ENCODE results near the gene KIAA1143. TPM values are rescaled to one million over a fixed set of nuclear protein-coding genes. Genes with fewer than 3 reads are reported as not detected.

KIAA1143 gene
- total and polyA plus RNA-seq, 2 experiments from 2014 or later: 49.2 to 63.9 TPM

GRCh38 chr3:44771424-44772098 lies 10.1 kb upstream of the KIAA1143 start:
- Mint-ChIP-seq H3K9me3 (peaks cover 72% of the 10 kb centered on the region), H3K4me3 (no peak overlapping the region), H3K36me3 (ENCODE audit: low read depth) (peaks cover 96% of the 10 kb centered on the region), H3K4me1 (no peaks in the 10 kb centered on the region), H3K27me3 (ENCODE audit: insufficient read depth, low read depth, poor library complexity) (peaks cover 2% of the 10 kb centered on the region), H3K27ac (no peak overlapping the region)
- TF ChIP-seq ZNF331 (CRISPR knock-in tag; IDR thresholded peaks at IDR 0.05; ENCODE audit: low read depth) (no peak), EZH2 (IDR thresholded peaks at IDR 0.05; ENCODE audit: low read depth, unreplicated experiment) (no peak), JUNB (IDR thresholded peaks at IDR 0.05; ENCODE audit: unreplicated experiment) (no peak), CTCF (conservative IDR thresholded peaks at IDR 0.05; ENCODE audit: low read depth in 2 of 2) (no peak), CREB1 (CRISPR knock-in tag; IDR thresholded peaks at IDR 0.05; ENCODE audit: low read depth) (no peak)
- H3K27ac ChIP-seq (ENCODE audit: low read depth): no peak overlapping the region
- H3K4me3 ChIP-seq: no peak overlapping the region; the same call in 1 of the 2 replicates
- peaks cover 60% of the 10 kb centered on the region for H3K36me3 ChIP-seq (ENCODE audit: insufficient read depth)
- H4K20me1 ChIP-seq (replicated peaks; ENCODE audit: insufficient read depth): no peaks in the 10 kb centered on the region; the same call in 1 of the 2 replicates
- no peak for ATAC-seq
- no peaks in the 10 kb centered on the region for H3K4me1 ChIP-seq (ENCODE audit: insufficient read depth)
- no peaks in the 10 kb centered on the region for H3K27me3 ChIP-seq (ENCODE audit: insufficient read depth)
- no peak overlapping the region for H2AFZ ChIP-seq
- no peaks in the 10 kb centered on the region for H3F3A ChIP-seq (replicated peaks; ENCODE audit: low read depth)
- DNase-seq (ENCODE audit: low spot score): no peak
- H3K4me2 ChIP-seq: no peak overlapping the region
- peaks cover 76% of the 10 kb centered on the region for H3K79me2 ChIP-seq (replicated peaks; ENCODE audit: insufficient read depth)
- no peaks in the 10 kb centered on the region for H3K9me2 ChIP-seq (ENCODE audit: insufficient read depth)

GRCh38 chr3:44764248-44764647 lies 2.8 kb upstream of the KIAA1143 start:
- no peaks in the 10 kb centered on the region for H4K20me1 ChIP-seq (replicated peaks; ENCODE audit: insufficient read depth)
- H3K9me2 ChIP-seq (ENCODE audit: insufficient read depth): peaks cover 4% of the 10 kb centered on the region; the same call in 1 of the 2 replicates
- no peak for ATAC-seq
- Mint-ChIP-seq H3K9me3 (peaks cover 63% of the 10 kb centered on the region), H3K4me3 (no peak overlapping the region), H3K4me1 (peaks cover 3% of the 10 kb centered on the region; the same call in 2 of the 3 replicates), H3K36me3 (ENCODE audit: low read depth) (peaks cover 78% of the 10 kb centered on the region), H3K27me3 (ENCODE audit: insufficient read depth, low read depth, poor library complexity) (peaks cover 8% of the 10 kb centered on the region), H3K27ac (no peak overlapping the region)
- DNase-seq (ENCODE audit: low spot score): no peak
- peaks cover 91% of the 10 kb centered on the region for H3K79me2 ChIP-seq (replicated peaks; ENCODE audit: insufficient read depth)
- no peak overlapping the region for H3K27ac ChIP-seq (ENCODE audit: low read depth)
- peaks cover 21% of the 10 kb centered on the region for H3K36me3 ChIP-seq (ENCODE audit: insufficient read depth)
- H3K27me3 ChIP-seq (ENCODE audit: insufficient read depth): no peaks in the 10 kb centered on the region
- H3F3A ChIP-seq (replicated peaks; ENCODE audit: low read depth): no peaks in the 10 kb centered on the region; the same call in 1 of the 2 replicates
- no peak overlapping the region for H3K4me3 ChIP-seq
- no peaks in the 10 kb centered on the region; the same call in 1 of the 2 replicates for H3K4me1 ChIP-seq (ENCODE audit: insufficient read depth)
- H2AFZ ChIP-seq: no peak overlapping the region
- H3K4me2 ChIP-seq: no peak overlapping the region
- TF ChIP-seq ZNF114 (CRISPR knock-in tag; IDR thresholded peaks at IDR 0.05) (no peak), JUNB (IDR thresholded peaks at IDR 0.05; ENCODE audit: unreplicated experiment) (no peak), NANOG (IDR thresholded peaks at IDR 0.05; ENCODE audit: borderline replicate concordance) (no peak), ETS1 (IDR thresholded peaks at IDR 0.05) (no peak), POLR2AphosphoS5 (IDR thresholded peaks at IDR 0.05; ENCODE audit: low read depth) (no peak), ZNF331 (CRISPR knock-in tag; IDR thresholded peaks at IDR 0.05; ENCODE audit: low read depth) (no peak), CREB1 (CRISPR knock-in tag; IDR thresholded peaks at IDR 0.05; ENCODE audit: low read depth) (no peak), ZNF462 (CRISPR knock-in tag; IDR thresholded peaks at IDR 0.05) (no peak)
